KBM-7 (cell line): ENCODE data around the gene SBSN.

Experiments used
- DNase-seq: peaks from one replicate; pipeline ENCODE4 v3.0.0-alpha.2; 2015
- in situ Hi-C: fragments of 300-500 bp; cut with MboI; formaldehyde crosslinking; loops from 2 replicates; pipeline ENCODE4 v1.14.3; 2020; ENCODE audit warnings: low sequenced_read_pairs, low pct_unique_long_range_greater_than_20kb, mixed read lengths

Gene SBSN, protein sequence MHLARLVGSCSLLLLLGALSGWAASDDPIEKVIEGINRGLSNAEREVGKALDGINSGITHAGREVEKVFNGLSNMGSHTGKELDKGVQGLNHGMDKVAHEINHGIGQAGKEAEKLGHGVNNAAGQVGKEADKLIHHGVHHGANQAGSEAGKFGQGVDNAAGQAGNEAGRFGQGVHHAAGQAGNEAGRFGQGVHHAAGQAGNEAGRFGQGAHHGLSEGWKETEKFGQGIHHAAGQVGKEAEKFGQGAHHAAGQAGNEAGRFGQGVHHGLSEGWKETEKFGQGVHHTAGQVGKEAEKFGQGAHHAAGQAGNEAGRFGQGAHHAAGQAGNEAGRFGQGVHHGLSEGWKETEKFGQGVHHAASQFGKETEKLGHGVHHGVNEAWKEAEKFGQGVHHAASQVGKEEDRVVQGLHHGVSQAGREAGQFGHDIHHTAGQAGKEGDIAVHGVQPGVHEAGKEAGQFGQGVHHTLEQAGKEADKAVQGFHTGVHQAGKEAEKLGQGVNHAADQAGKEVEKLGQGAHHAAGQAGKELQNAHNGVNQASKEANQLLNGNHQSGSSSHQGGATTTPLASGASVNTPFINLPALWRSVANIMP

DNA sequence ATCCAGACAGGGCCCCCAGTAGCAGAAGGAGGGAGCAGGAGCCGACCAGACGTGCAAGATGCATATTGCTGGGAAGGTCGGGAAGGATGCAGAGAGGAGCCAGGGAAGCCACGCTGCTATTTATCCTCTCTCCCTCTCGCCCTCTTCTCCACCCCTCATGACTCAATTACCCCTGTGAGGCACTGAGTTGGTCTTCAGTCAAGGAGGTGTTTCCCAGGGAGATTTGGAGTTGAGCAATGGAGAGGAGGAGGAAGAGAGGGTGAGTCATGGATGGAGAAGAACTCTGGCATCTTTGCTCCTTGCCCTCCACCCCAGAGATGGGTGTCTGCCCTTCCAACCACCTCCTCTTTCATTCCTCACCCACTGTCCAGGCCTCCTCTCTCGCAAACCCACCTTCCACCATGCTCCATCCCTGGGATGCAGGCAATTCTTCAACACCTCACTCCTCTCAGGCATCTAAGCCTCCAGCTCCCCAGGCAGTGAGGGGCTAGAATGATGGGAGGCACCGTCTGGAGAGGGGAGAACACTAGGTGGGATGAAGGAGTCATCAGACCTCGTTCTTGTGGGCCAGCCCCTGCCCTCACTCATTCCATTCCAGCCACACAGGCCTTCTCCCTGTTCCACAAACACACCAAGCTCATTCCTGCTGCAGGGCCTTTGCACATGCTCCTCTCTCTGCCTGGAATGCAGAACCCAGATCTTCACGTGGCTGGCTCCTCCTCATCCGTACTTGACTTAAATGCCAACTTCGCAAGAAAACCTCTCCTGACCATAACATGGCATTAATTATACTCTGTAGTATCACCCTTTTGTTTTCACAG lies at the start of gene SBSN:
Gene SBSN, minus strand, starts transcription at position 94 of the 821 bp plus-strand sequence. Its CDS starts 30 bp downstream, at position 64.
- in situ Hi-C loops: no loop called here
- DNase-seq: no peak

DNA sequence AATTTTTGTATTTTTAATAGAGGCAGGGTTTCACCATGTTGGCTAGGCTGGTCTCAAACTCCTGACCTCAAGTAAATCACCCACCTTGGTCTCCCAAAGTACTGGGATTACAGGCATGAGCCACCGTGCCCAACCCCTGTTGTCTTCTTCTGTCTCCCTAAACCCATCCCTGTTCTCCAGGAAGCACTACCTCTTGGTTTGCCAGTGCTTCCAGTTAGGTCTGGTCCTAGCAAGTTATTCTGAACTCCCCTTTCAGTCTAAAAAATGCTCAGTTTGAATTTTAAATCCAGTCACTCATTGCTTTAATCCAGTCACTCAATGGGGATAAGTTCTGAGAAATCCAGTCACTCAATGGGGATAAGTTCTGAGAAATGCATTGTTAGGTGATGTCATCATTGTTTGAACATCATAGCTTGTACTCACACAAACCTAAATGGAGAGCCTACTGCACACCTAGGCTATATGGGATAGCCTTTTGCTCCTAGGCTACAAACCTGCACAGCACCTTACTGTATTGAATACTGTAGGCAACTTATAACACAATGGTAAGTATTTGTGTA lies 43.4 kb upstream of the SBSN start:
- in situ Hi-C loops: no loop called here

GRCh38 chr19:35569281-35569781 lies 41.2 kb upstream of the SBSN start:
- no peak for DNase-seq
- in situ Hi-C loops: no loop called here

More for the DNA sequence above, 43.4 kb upstream of the SBSN start:
- DNase-seq: no peak

DNA sequence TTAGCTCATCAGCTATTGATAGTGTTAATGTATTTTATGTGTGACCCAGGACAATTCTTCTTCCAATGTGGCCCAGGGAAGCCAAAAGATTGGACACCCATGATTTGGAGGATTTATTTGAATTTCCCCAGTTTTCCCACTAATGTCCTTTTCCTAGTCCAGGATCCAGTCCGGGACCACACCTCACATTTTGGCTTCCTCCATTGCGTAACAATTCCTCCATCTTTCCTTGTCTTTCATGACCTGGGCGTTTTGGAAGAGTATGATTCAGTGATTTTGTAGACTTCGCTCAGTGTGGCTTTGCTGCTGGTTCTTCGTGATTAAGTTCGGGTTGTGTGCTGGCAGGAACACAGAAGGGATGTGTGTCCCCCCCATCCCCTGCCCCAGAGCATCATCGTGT lies 38.6 kb upstream of the SBSN start:
- in situ Hi-C loops: no loop called here
- no peak for DNase-seq

- DNase-seq: no peak
Observed at GRCh38 chr19:35565016-35565856, 37.1 kb upstream of the SBSN start.

GRCh38 chr19:35563207-35563829 lies 35.2 kb upstream of the SBSN start, which contains the start of gene ATP4A:
TSS of gene ATP4A (minus strand) at chr19:35563658. CDS start at chr19:35563629, 29 bp downstream.
- in situ Hi-C loops: no loop called here
- no peak for DNase-seq

More at GRCh38 chr19:35565016-35565856, 37.1 kb upstream of the SBSN start:
- in situ Hi-C loops: no loop called here

- in situ Hi-C loops: no loop called here
- no peak for DNase-seq
Observed at GRCh38 chr19:35562776-35563175, 34.7 kb upstream of the SBSN start.

- in situ Hi-C loops: no loop called here
Observed at GRCh38 chr19:35562336-35562735, 34.2 kb upstream of the SBSN start.

GRCh38 chr19:35561436-35561835 lies 33.3 kb upstream of the SBSN start:
- in situ Hi-C loops: no loop called here
- no peak for DNase-seq

More at GRCh38 chr19:35562336-35562735, 34.2 kb upstream of the SBSN start:
- DNase-seq: no peak

GRCh38 chr19:35560677-35561076 lies 32.6 kb upstream of the SBSN start:
- no peak for DNase-seq
- in situ Hi-C loops: no loop called here

- DNase-seq: no peak
- in situ Hi-C loops: no loop called here
Observed at GRCh38 chr19:35560271-35560670, 32.2 kb upstream of the SBSN start.

GRCh38 chr19:35559781-35560180 lies 31.7 kb upstream of the SBSN start:
- in situ Hi-C loops: no loop called here
- no peak for DNase-seq

DNA sequence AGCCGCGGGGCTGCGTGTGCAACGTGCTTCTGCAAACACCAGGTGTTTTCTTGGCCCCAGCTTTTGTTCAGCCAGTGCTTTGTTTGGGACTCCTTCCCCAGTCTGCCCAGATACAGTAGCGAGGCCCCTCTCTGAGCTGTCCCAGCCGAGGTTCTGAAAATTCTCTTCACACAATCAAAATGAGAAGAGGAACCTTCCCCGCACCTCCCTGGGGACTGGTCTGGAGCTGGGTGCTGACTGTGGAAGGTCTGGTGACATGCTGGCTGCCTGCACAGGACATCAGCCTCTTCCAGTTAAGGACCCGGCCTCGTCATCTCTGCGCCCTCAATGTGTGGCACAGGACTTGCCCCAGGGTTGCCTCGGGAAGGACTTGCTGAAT lies 31.2 kb upstream of the SBSN start:
- DNase-seq: peak; percentile 18
- in situ Hi-C loops: no loop called here

DNA sequence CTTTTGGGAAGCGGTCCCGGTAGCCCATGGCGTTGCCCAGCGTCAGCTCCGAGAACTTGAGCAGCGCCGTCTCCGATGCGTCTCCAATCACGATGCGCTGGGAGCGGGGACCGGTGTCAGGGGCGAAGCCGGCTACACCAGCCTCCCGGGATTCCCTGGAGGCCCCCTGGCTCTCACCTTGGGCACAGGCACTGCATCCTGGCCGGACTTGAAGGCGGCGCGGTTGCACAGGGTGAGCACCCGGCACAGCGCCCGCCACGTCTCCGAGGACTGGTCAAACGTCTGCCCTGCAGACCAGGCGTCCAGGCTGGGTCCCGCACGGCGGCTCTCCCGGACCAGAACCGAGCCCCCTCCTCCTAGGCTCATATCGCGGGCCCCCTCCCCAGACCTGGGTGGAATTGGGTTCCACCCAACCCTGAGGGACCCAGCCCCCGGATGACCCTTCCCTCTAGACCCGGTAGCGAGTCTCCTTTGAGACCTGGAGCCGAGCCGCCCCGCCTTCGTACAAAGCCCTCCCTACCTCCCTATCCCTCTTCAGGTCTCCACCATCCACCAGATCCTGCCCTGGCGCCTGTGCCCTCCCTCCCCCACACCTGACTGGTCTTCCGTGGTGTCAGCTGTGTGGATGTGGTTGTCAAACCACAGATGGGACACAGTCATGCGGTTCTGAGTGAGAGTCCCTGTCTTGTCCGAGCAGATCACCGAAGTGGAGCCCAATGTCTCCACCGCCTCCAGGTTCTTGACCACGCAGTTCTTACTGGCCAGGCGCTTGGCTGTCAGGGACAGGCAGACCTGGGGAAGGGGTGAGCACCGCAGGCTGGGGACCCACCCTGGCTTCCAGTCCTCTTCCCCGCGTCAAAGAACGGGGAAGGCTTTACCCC lies 30.5 kb upstream of the SBSN start:
- in situ Hi-C loops: no loop called here
- no peak for DNase-seq

- DNase-seq: peak; percentile 81
- in situ Hi-C loops: no loop called here
Observed at GRCh38 chr19:35557539-35558399, 29.7 kb upstream of the SBSN start.

DNA sequence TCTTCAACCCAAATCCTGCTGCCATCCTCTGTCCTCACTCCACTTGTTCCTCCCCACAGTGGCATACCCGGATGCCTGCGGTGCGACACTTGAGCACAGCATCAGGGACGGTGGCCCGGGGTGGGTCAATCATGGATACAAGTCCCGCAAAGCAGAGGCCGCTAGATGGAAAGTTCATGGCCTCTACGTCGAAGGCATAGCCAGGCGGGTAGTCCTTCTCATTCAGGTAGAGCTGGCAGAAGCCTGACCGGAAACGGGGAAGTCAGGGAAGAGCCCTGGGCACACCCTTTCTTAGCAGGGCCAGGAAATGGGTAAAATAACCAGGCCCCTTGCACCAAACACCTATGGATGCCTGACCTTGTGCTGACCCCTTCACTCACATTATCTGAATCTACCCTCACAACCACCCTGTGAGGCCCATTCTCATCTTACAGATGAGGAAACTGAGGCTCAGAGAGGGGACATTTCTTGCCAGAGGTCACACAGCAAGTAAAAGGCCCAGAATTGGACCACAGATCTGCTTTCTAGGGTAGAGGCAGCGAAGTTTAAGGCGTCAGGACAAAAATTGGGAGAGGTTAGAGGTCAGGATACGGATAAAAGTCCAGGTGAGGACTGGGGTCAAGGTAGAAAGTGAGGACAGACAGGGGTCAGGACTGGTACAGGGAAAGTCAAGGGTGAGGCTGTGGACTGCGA lies 28.9 kb upstream of the SBSN start:
- in situ Hi-C loops: no loop called here

More for the DNA sequence above, 28.9 kb upstream of the SBSN start:
- DNase-seq: no peak
